CD4-positive, alpha-beta T cell treated with Interleukin-2 at 100 ng/mL for 4 hours (primary cell): ENCODE results near the gene RSBN1L.
"Not testable (repeated sequence)": the region's sequence is repeated elsewhere in the genome, so short reads cannot be mapped to it uniquely, and the experiment has no call there.

Source experiments
- DNase-seq: peaks from one replicate; pipeline ENCODE4 v3.0.0-alpha.2; 2020; ENCODE audit warnings: low spot score

Gene RSBN1L

DNA sequence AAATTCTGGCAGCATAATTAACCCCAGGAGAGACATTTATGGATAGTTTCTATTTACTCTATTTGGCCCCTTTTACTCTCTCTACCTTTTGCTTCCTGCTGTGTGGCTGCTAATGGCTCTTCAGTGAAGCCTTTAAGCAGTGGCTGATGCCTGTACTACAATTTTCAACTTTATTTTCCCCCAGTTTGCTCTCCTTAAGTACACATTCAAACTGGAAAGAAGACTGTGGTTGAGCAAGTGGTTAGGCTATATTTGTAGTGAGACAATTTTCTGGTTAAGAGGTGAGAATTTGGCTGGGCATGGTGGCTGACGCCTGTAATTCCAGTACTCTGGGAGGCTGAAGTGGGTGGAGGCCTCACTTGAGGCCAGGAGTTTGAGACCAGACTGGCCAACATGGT, 8.5 kb upstream of the RSBN1L start:
- no peak for DNase-seq

DNA sequence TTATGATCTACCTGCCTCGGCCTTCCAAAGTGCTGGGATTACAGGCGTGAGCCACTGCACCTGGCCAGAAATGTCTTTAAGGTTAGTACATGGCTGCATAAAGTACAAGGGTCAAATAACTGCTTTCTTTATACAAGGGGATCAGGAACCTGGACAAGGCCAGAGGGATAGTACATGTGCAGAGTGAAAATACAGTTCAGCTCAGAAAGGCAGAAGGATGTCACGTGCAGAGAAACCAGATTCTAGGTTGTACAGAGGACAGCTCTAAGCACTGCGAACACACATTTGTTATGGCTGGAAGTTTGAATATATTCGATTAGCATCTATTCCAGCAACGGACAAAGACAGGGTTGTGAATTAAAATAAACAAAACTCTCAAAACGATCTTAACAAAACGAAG, 6.0 kb upstream of the RSBN1L start:
- DNase-seq: no peak

DNA sequence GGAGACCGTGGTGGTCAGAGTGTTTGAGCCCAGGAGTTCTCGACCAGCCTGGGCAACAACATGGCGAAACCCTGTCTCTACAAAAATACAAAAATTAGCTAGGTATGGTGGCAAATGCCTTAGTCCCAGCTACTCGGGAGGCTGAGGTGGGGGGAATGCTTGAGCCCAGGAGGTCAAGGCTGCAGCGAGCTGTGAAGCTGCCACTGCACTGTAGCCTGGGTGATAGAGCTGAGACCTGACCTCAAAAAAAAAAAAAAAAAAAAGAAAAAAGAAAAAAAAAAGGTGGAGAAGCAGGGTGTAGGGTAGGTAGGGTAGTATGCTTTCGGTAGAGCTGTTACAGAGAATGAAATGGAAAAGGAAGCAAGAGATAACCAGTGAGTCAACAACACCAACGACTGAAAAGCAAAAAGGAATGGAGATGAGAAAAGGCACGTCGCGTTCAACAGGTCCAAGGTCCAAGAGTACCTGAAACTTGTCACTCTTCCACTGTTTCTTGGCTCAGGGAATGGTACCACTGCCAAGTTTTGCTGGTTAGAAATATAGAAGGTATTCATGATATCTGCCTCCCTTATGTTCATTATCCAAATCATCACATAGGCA, 4.3 kb upstream of the RSBN1L start:
- no peak for DNase-seq

DNA sequence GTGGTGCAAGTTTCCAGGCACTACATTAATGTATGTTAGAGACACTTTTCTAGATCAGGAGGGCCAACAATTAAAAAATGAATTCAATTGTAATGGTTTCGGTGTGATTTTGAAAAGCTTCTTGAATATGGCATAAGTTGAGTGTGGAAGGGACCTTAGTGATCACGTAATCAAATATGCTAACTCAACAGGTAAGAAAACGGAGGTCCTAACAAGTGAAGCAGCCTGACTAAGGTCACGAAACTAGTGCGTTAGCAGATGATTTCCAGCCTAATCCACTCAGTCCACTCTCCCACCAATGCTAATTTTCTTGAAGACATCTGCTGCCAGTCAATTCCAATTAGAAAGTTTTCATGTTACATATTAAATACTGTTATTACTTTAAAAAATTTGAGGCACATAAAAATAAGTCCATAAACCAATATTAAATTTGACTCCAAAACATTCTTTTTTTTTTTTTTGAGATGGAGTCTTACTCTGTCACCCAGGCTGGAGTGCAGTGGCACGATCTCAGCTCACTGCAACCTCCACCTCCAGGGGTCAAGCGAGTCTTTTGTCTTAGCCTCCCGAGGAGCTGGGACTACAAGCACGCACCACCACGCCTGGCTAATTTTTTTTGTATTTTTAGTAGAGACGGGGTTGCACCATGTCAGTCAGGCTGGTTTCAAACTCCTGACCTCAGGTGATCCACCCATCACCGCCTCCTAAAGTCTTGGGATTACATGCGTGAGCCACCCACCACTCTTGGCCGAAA, 2.3 kb upstream of the RSBN1L start:
- DNase-seq: no peak

DNA sequence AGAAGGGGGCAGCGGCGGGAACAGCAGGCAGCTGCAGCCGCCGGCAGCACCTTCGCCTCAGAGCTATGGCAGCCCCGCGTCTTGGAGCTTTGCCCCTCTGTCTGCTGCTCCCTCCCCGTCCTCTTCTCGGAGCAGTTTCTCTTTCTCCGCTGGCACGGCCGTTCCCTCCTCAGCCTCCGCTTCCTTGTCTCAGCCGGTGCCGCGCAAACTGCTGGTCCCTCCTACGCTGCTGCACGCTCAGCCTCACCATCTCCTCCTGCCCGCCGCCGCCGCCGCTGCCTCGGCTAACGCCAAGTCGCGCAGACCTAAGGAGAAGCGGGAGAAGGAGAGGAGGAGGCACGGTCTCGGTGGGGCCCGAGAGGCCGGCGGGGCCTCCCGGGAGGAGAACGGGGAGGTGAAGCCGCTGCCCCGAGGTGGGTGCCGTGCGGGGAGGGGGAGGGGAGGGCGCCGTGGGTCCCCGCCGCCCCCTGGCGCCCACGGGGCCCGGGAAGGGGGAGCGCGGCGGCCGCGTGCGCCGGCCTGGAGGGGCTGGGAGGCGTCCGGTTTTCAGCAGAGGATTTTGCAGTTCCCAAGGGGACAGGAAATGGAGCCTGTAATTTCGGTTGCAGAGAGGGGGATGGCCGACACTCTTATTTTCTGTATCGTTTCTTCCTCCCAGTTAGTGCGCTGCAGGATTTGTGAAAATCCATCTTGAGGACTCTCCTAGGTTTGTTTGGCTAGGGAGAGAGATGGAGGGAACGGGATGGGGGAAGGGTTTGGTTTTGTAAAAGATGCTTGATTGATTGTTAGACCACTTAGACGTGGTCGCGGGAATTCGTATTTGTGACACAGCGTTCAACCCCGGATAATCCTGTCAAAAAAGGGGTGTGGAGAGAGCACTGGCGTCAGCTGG, 630 bp downstream of the RSBN1L start:
- peak; percentile 38 for DNase-seq

DNA sequence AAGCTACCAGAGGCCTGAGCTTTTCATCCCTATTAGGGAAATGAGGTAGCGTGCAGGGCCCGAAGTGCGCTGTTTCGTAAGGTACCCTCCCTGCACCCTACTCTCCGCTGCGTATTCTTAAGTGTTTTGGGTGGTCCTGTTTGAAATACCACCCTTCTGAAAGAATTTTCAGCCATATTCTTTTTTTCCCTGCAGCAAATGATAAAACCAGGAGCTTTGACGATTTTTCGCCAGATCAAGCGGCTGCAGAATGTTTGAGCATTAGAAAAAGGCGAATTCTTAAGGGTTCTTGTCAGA, 1.2 kb downstream of the RSBN1L start:
- DNase-seq: no peak

DNA sequence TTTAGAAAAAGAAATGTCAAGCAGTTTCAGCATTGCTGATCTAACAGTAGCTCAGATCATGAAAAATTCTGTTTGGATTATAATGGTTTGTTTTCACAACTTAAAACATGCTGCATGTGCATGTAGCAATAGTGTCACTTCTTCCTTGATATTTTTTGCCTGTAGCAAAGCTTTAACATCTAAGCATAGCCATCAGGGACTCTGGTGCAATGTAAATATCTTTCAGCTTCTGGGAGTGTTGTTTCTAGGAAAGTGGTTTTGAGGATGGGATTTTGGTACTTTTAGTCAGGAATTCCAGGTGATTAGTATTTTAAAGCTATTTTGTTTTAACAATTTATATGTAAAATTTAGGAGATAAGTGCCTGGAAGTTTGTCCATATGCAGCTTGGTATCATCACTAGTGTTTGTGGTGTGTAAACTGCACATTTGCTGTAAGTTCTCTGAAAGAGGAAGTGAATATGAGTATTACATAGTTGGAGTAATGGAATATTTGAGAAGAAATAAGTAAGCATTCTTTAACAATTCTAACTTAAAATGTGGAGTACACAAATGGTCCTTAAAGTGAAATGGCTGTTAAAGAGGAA, 1.9 kb downstream of the RSBN1L start:
- no peak for DNase-seq

DNA sequence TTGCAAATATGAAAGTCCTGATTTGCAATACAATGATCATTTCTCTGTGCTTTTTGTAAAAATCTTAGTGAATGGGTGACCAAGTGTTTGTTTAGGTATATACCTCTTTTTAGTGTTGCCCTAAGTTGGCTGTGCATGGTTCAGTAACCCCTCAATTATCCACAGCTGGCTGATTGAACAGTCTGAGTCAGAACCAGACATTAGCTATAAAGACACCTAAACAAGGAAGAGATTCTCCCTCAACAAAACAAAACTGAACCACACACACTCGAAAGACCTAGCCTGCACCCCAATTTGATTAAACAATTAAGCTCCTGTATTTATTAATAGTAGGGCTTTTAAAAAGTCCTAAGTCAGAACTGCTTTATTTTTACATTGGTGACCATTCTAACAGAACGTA, 2.8 kb downstream of the RSBN1L start:
- DNase-seq: peak; percentile 11

DNA sequence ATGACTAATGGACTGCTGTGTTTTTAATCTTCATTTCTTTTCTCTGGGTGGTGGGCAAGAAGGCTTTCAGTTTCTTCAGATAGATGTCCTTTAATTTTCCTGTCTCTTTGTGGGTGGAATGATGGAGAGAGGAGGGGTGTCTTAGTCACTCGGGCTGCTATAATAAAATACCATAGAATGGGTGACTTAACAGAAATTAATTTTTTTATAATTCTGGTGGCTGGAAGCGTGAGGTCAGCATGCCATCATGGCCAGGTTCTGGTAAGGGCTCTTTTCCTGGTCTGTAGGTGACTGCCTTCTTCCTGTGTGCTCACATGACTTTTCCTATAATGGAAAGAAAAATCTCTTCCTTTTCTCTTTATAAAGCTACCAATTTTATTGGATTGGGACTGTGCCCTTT, 6.3 kb downstream of the RSBN1L start:
- no peak for DNase-seq

DNA sequence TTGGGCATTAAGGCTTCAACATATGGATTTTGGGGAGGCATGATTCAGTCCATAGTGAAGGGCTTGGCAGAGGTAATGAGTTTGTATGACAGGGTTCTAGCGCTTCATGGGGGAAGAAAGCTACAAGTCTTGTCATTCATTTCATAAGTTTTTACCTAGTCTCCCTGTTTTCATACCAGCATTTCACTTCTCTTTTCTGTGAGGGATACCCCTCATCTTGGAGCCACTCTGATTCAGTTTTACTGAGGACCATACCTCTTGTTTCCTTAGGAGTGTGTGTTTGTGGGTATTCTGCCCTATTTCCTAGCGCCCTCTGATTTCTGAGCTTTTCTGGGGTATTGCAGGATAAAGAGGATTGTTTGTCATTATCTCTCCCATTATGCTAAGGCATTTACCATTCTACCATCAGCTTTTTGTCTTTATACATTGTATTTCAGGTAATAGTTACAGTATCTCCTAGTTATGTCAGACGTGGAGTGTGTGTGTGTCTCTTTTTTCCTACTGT, 6.8 kb downstream of the RSBN1L start:
- DNase-seq: no peak

DNA sequence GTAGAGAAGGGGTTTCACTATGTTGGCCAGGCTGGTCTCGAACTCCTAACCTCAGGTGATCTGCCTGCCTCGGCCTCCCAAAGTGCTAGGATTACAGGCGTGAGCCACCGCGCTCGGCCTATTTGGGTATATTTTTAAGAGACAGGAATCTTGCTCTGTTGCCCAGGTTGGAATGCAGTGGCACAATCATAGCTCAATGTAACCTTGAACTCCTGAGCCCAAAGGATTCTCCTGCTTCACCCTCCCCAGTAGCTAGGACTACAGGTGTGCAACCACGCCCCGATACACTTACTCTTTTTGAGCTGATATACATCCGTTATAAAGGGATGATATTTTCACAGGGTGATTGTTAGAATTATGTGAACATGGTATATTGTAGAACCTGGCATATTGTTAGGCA, 7.4 kb downstream of the RSBN1L start:
- not testable (repeated sequence) for DNase-seq

DNA sequence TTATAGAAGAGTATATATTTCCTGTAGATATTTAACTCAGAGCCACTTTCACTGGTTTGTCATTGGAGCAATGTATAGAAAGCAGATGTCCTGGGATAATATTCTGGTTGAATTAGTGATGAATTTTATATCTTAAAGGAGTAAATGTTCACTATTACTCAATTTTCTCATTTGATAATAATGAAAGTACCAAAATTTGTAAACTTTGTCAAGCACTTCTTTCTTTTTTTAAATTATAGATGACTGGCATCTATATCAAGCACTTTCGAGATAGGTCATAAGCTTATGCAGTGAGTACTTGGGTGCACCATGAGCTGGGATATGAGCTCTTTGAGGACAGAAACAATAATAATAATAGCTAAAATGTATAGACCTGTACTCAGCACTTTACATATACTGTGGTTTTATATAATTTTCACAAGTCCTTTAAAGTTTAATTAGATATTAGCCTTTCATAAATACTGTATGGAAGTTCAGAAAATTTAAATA, 11.3 kb downstream of the RSBN1L start:
- no peak for DNase-seq

DNA sequence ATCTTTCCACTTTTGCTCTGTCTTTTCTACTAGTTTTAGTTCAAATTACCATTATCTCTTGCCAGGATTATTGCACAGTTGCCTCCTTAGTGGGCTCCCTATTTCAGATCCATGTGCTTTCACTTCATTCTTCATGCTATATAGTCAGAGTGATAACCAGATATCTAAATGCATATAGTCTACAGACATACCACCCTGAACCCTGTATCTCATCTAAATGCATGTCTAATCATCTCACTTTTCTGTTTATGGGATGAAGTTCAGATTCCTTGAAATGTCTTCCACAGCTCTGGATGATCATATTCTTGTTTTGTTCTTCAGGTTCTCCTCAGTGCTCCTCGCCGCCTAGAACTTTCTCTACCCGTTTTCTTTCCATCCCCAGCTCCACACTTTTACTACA, 13.8 kb downstream of the RSBN1L start:
- no peak for DNase-seq

DNA sequence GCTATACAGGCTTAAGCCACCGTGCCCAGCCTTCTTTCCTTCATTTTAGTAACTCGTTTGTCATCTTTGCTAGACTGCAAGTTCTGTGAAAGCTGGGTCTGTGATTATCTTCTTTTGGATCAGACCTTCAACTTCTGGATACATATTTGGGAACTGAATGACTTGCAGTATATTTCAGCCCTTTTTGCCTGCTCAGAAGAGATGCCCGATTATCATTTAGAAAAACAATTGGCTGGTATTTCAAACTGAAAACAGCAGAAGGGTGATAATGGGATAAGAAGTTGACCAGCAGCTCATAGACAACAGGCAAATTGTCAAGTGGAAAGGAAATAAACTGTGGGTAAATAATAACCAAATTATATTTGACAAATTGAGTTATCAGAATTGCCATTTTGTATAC, 14.6 kb downstream of the RSBN1L start:
- DNase-seq: no peak

DNA sequence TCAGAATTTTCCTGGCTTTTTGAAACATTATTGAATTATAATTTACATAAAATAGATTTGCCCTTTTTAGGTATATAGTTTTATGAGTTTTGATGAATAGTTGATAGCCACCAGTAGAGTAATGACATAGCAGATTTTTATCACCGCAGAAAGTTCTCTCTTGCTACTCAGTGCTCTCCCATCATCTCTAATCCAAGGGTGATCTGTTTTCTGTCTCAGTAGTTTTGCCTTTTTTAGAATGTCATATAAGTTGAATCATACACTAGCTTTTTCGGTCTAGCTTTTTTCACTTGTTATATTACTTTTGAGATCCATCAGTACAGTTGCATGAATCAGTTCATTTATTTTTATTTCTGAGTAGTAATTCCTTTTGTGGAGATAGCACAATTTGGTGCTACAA, 17.9 kb downstream of the RSBN1L start:
- DNase-seq: no peak

DNA sequence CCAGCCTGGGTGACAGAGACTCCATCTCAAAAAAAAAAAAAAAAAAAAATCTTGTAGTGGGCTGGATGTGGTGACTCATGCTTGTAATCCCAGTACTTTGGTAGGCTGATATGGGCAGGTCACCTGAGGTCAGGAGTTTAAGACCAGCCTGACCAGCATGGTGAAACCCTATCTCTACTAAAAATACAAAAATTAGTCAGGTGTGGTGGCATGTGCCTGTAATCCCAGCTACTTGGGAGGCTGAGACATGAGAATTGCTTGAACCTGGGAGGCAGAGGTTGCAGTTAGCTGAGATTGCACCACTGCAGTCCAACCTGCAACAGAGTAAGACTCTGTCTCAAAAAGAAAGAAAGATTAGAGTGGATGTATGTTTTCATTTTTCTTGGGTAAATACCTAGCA, 18.7 kb downstream of the RSBN1L start:
- not testable (repeated sequence) for DNase-seq

DNA sequence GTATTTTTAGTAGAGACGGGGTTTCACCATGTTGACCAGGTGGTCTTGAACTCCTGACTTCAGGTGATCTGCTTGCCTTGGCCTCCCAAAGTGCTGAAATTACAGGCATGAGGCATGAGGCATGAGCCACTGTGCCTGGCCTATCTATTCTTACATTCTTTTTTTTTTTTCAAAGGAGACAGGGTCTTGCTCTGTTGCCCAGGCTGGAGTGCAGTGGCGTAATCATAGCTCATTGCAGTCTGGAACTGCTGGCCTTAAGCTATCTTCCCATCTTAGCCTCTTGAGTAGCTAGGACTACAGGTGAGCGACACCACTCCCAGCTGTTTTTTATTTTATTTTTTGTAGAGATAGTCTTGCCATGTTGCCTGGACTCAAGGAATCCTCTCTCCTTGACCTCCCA, 20.5 kb downstream of the RSBN1L start:
- no peak for DNase-seq

DNA sequence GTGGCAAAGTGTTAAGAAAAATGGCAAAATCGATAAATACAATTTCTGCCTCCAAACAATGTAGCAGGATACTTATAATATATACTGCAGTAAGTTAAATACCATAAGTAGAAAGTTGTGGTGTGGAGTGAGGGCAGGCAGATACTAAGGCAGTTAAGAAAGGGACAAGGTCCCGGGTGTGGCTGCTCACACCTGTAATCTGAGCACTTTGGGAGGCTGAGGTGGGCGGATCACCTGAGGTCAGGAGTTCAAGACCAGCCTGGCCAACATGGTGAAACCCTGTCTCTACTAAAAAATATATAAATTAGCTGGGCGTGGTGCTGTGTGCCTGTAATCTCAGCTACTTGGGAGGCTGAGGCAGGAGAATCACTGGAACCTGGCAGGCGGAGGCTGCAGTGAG, 21.3 kb downstream of the RSBN1L start:
- DNase-seq: not testable (repeated sequence)

DNA sequence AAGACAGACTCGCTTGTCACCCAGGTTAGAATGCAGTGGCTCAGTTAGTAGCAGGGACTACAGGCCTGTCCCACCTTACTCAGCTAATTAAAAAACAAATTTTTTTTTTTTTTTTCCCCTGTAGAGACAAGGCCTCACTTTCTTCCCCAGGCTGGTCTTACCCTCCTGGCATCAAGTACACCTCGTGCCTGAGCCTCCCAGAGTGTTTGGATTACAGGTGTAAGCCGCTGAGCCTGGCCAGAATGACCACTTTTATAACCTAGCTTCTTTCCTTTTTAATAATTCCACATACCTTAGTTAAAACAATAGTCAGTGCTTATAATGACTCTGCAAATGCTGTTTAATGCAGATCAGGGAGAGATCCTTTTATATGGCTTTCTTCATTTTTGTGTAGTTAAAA, 31.3 kb downstream of the RSBN1L start:
- DNase-seq: no peak

DNA sequence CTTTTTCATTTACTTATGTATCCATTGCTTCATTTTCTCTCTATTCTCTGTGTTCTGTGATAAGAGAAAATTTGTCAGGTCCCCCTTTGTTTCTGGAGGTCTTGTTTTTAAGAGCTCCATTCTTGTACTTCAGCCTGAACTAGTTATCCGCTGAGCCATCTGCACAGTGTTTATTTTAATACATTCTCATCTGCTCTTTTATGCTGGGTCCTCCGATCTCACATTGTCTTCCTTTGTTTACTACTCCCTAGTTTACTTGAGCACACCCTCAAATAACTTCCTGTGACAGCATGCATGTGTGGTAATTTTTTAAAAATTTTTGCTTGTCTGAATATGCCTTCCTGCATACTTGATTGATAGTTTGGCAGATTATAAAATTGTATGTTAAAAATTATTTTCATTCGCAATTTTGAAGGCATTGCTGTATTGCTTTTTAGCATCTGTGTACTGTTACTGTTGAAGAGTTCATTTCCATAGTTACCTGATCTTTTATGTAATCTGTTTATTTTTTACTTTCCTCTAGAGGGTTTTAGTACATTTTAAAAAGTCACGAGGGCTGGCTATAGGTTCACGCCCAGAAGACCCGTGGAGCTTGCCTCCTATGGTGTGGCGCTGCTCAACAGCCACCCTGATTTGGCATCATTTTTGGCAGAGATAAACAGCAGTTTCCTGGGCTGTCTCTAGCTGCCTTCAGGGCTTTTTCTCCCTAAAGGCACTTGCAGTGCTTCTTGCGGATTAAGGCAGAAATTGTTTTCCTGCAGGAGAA, 31.9 kb downstream of the RSBN1L start:
- DNase-seq: peak; percentile 6

DNA sequence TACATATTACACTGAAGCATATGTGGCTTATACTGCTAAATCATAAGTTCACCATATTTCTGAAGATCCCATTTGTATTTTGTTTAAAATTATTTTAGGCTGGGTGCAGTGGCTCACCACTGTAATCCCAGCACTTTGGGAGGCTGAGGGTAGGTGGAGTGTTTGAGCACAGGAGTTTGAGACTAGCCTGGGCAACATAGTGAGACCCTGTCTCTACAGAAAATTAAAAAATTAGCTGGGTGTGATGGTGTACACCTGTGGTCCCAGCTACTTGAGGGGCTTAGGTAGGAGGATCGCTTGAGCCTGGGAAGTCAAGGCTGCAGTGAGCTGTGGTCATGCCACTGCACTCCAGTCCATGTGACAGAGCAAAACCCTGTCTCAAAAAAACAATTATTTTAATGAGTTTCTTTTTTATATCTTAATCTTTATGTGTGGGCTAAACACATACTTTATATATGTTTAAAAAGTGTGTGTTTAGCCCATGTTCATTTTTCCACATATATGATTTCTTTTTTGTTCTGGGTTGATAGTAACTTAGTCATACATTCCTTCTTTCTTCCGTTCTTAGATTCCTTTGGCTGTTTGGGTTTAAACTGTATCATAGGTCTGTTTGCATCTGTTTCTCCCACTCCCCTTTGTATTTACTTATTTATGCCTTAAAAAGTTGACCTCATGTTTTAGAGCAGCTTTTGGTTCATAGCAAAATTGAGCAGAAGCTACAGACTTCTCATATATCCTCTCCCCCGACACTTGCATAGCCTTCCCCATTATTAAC, 33.5 kb downstream of the RSBN1L start:
- DNase-seq: no peak
